ENCODE data around the gene PARD3B.

Gene PARD3B

DNA sequence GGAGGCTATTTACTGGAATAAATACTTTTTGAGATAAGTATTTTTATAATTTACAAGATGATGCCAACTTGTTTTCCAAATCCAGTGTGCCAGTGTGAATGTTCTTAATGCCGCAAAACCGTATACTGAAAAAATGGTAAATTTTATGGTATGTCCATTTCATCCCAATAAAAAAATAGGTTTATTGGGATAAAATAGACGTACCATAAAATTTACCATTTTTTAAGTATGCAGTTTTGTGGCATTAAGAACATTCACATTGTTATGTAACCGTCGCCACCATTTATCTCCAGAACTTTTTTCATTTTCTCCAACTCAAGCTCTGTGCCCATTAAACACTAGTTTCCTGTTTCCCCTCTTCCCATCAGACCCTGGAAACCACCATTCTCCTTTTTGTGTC, 167.9 kb downstream of the PARD3B start:
- no peak for DNase-seq (ENCODE audit: low read depth)

DNA sequence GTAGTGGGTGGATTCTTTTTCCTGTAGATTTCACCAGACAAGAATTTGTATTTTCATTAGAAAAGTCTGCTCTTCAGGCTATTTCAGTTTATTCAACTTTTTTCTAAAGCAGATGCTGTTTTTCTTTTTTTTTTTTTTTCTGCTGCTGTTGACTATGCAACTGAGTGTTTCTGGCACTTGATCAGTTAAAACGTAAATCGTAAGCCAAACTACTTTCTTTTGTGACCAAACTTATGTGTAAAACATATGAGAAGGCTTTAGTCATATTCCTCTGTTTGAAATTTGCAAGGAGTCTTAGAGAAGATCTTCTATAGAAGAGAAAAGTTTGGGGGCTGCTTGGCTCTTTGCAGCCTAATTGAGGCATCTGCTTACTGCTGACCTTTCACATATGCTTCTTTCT, 170.1 kb downstream of the PARD3B start:
- no peak for DNase-seq (ENCODE audit: low read depth)

- DNase-seq (ENCODE audit: low read depth), result no peak
Observed at GRCh38 chr2:204717591-204717990, 172.3 kb downstream of the PARD3B start.

DNA sequence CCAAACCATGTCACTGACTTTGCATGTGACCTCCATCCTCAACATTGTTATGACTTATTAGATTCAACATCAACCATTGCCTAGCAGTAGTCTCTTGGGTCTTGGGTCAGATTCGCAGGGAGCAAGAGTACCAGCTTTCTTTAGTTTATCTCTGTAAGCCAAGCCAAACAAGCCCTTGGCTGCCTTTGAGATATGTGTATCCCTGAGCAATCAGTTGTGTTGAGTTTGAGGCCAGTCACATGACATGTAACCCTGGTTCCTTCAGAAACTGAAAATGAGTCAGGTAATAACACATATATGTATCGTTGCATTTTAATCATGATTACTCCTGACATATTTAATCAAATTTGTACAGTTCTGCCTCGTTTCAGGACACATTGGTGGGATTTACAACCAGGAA, 173.3 kb downstream of the PARD3B start:
- no peak for DNase-seq (ENCODE audit: low read depth)

GRCh38 chr2:204720874-204721273, 175.6 kb downstream of the PARD3B start:
- no peak for DNase-seq (ENCODE audit: low read depth)

- DNase-seq (ENCODE audit: low read depth), result no peak
Observed at GRCh38 chr2:204722207-204722606, 176.9 kb downstream of the PARD3B start.

DNA sequence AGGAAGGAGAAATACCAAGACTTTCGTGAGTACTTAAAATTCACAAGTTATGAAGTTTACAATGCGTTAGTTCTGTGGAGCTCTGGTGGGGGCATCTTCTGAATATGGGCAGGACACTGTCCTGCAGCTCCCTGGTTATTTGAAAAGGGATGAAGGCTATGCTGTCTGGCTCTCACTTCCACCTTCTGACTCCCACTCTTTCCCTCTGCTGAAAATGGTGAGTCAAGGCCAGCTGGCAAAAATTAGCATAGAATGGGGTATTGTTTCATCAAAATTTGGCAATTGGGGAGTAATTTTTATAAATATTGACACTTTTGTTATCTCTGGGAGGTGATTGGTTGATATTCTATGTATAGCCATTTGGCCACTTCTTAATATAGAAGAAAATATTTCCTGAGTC, 177.4 kb downstream of the PARD3B start:
- no peak for DNase-seq (ENCODE audit: low read depth)

DNA sequence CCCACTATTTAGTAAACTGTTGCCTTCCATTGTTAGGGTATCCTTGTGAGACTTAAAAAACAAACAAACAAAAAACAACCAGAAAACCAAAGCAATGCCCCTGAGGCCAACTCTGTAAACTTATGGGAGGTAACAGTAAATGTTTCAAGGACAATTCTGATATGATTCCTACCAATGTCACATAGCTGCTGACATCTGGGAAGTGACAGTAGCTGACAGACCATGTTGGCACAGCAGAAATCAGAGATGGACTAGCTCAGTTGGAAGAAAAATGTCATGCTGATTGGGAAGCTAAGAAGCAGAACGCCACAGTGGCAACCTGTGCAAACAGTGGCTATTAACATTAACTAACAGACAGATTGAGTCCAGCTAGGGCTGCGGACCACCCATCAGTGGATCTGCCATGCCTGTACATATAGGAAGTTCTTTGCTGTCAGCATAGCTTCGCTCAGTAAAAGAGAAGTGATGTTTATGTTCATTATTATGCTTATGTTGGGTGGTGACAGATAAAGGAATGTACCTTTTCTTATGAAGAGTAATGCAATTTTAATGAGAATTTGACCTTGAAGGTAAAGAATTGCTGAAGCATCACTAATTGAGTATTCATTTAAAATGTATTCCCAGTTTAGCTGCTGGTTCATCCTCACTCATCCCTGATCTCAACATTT, 180.6 kb downstream of the PARD3B start:
- no peak for DNase-seq (ENCODE audit: low read depth)

GRCh38 chr2:204726831-204727230, 181.6 kb downstream of the PARD3B start:
- no peak for DNase-seq (ENCODE audit: low read depth)

GRCh38 chr2:204727368-204727767, 182.1 kb downstream of the PARD3B start:
- no peak for DNase-seq (ENCODE audit: low read depth)

DNA sequence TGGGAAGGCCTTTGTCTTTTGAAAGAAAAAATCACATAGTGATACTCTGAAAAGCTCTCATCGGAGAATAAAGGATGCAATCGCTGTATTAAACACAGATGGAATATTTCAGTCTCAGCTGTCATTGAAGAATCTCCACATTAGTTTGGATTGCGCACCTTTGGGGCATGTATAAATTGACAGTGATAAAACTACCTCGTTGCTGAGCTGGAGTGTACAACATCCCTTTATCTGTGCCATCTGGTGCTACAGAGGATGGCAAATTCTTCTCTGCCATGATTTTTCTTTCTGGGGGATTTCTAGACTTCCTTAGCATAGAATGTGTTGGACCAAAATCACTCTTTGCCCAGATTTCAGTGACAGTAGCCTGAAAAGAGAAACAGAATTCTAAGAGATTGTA, 185.3 kb downstream of the PARD3B start:
- no peak for DNase-seq (ENCODE audit: low read depth)

DNA sequence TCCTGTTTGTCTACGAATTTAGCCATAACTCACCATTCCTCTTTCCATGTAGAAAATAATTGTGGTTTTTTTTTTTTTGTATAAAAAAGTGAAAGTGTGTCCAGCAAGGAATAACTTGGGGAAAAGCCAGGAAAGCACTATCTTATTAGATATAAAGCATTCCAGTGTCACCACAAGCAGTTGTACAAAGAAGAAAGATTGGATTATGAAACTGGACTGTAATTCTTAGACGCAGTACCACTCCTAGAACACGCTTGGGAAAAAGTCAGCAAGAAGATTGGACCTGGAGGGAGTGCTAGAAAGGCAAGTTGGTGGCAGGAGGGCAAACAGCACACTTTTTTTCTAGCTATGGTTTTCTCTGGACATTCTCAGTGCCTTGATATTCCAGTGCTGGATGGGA, 186.7 kb downstream of the PARD3B start:
- DNase-seq (ENCODE audit: low read depth), result no peak

GRCh38 chr2:204737296-204737695, 192.0 kb downstream of the PARD3B start:
- DNase-seq (ENCODE audit: low read depth), result no peak

DNA sequence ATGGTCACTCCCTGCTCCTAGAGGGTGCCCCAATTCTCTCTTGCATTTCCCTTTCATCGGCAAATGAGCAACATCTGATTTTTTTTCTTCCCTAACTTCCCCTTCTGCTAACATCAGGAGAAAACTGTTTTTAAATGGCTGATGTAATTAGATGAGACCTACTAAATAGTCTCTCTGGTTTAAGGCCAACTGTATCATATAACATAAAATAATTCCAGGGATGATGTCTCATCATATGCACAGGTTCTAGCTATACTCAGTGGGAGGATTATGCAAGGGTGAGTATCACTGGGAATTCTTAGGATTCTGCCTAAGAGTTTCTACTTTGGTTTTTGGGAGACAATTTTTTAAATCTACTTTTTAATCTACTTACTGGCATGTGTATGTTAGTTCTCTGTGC, 193.4 kb downstream of the PARD3B start:
- DNase-seq (ENCODE audit: low read depth), result no peak

- no peak for DNase-seq (ENCODE audit: low read depth)
Observed at GRCh38 chr2:204743393-204743960, 198.2 kb downstream of the PARD3B start.

DNA sequence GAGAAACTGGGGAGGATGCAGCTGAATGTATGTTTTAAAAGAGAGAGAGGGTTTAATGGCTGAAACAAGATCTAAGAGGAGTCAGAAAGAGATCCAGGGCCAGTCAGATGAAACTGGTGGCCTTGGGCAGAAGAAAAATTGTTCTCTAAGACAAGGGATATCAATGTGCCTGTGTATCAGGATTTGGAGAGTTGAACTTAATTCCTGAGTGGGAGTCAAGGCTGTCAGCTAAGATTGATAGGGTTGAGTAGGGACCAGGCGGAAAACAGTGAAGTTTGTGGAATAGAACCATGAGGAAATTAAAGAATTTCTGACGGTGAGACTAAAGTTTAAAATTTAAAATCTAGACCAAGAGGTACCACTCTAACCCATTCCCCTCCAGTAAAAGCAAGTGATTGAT, 199.2 kb downstream of the PARD3B start:
- DNase-seq (ENCODE audit: low read depth), result no peak

DNA sequence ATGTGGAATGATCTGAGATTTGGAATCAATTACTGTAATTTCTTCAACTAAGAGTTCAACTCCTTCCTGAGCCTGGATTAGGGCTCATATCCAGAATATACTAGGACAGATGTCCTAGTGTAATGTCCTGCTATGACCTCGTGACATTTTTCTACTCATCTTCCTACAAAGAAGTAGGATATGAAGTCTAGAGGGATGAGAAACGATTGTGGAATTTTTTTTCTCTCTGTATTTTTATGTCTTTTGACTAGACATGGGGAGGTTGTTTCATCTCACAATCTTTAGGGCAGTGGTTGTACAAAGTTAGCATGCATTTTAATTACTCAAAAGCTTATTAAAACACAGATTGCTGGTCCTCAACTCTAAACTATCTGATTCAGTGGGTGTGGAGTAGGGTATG, 203.0 kb downstream of the PARD3B start:
- DNase-seq (ENCODE audit: low read depth), result no peak

GRCh38 chr2:204749319-204749718, 204.0 kb downstream of the PARD3B start:
- DNase-seq (ENCODE audit: low read depth), result no peak

DNA sequence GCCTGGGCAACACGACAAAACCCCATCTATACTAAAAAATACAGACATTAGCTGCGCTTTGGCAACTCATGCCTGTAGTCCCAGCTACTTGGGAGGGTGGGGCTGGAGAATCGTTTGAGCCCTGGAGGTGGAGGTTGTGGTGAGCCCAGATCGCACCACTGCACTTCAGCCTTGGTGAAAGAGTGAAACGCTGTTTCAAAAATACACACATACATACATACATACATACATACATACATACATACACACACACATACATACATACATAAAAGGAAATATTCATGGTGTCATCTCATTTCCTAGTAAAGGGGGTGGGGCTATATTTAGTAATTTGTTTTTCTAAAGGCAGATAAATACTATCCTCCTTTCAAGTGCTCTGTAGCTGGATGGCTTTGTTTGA, 205.1 kb downstream of the PARD3B start:
- DNase-seq (ENCODE audit: low read depth), result no peak

GRCh38 chr2:204751472-204751871, 206.2 kb downstream of the PARD3B start:
- no peak for DNase-seq (ENCODE audit: low read depth)

DNA sequence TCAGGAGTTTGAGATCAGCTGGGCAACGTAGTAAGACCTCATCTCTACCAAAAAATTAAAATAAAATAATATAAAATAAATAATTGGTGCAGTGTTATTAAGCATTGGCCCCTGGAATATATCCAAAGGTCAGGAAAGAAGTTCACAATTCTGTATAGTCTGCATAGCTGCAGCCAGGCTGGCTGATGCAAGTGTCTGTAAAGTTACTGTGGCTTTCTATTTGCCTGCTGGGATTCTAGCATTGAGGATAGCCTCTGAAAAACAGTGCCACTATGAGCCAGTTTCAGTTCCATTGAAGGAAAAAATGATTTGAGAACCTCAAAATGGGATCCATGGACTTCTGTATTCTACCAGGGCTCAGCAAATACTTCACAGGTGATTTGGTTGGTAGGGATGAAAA, 208.6 kb downstream of the PARD3B start:
- no peak for DNase-seq (ENCODE audit: low read depth)

DNA sequence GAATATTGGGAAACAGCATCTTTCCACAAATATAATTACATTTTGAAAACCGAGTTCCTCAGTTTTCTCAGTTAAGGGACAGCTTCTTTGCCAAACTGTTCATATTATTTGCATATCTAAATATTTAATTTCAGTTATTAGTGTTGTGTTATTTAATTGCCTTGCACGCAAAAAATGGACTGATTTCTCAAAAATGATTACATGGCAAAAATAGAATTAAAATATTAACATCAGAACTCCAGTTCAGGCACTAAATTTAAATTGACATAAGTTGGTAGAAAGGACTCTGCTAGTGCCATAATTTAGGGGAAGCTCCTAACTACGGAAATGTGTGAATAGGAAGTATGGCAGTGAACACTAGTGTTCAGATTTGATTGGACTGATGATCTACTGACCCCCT, 209.6 kb downstream of the PARD3B start:
- DNase-seq (ENCODE audit: low read depth), result no peak

- no peak for DNase-seq (ENCODE audit: low read depth)
Observed at GRCh38 chr2:204763974-204764703, 218.9 kb downstream of the PARD3B start.

- no peak for DNase-seq (ENCODE audit: low read depth)
Observed at GRCh38 chr2:204770735-204771134, 225.5 kb downstream of the PARD3B start.
